ENCODE measurements around the gene PTAFR. TPM values are rescaled to one million over a fixed set of nuclear protein-coding genes. Genes with fewer than 3 reads are reported as not detected.
A peak's percentile ranks its signal among the peaks of the same experiment; 100 is the strongest.

Gene PTAFR
- total RNA-seq, 2 donors from 2014 or later: 0.58 to 0.77 TPM

DNA sequence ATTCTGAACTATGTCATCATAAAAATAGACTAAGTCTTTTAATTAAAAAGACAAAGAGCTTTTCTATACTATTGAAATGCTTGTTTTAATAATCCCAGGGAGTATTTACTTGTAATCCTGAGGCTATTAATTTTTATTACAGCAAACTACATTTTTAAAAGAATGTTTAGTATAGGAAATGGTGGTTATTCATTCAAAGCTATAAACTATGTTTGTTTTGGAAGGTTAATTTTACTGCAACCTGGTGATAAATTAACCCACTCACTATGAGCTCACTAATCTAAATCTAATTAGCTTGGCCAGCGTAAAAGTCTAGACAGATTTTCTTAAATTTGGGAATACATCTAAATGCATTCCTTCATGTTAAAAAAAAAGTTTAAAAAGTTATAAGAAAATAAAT lies 74.3 kb downstream of the PTAFR start:
- TF ChIP-seq, protein P1, sequence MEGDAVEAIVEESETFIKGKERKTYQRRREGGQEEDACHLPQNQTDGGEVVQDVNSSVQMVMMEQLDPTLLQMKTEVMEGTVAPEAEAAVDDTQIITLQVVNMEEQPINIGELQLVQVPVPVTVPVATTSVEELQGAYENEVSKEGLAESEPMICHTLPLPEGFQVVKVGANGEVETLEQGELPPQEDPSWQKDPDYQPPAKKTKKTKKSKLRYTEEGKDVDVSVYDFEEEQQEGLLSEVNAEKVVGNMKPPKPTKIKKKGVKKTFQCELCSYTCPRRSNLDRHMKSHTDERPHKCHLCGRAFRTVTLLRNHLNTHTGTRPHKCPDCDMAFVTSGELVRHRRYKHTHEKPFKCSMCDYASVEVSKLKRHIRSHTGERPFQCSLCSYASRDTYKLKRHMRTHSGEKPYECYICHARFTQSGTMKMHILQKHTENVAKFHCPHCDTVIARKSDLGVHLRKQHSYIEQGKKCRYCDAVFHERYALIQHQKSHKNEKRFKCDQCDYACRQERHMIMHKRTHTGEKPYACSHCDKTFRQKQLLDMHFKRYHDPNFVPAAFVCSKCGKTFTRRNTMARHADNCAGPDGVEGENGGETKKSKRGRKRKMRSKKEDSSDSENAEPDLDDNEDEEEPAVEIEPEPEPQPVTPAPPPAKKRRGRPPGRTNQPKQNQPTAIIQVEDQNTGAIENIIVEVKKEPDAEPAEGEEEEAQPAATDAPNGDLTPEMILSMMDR (conservative IDR thresholded peaks at IDR 0.05): no peak
- Mint-ChIP-seq H3K4me3 (no peak overlapping the region), H3K36me3 (ENCODE audit: low read depth) (no peaks in the 10 kb centered on the region), H3K9me3 (no peaks in the 10 kb centered on the region), H3K27ac (no peak overlapping the region), H3K27me3 (ENCODE audit: insufficient read depth) (no peaks in the 10 kb centered on the region), H3K4me1 (peaks cover 8% of the 10 kb centered on the region)
- DNase-seq: no peak
- WGBS, 2 experiments (ENCODE audit: insufficient coverage in 1 of 2, insufficient read length in 1 of 2): 100% methylated on average over 1 of the region's 1 CpG; no CpG with 5 or more reads in 1 of the 2 experiments
- H3K9me3 ChIP-seq (ENCODE audit: control insufficient read depth, low read length): no peaks in the 10 kb centered on the region
- H3K4me3 ChIP-seq (ENCODE audit: low read length): no peak overlapping the region
- no peaks in the 10 kb centered on the region for H3K27me3 ChIP-seq (ENCODE audit: control insufficient read depth, insufficient read depth, low read length, poor library complexity, severe bottlenecking)
- no peaks in the 10 kb centered on the region for H3K4me1 ChIP-seq (ENCODE audit: control insufficient read depth, insufficient read depth, low read length)
- H3K27ac ChIP-seq (ENCODE audit: low read depth, low read length): no peak overlapping the region
- no peaks in the 10 kb centered on the region for H3K36me3 ChIP-seq (ENCODE audit: control insufficient read depth, insufficient read depth, low read length)
- H3K9ac ChIP-seq (ENCODE audit: extremely low read depth, low read length, poor library complexity, severe bottlenecking): no peak overlapping the region

DNA sequence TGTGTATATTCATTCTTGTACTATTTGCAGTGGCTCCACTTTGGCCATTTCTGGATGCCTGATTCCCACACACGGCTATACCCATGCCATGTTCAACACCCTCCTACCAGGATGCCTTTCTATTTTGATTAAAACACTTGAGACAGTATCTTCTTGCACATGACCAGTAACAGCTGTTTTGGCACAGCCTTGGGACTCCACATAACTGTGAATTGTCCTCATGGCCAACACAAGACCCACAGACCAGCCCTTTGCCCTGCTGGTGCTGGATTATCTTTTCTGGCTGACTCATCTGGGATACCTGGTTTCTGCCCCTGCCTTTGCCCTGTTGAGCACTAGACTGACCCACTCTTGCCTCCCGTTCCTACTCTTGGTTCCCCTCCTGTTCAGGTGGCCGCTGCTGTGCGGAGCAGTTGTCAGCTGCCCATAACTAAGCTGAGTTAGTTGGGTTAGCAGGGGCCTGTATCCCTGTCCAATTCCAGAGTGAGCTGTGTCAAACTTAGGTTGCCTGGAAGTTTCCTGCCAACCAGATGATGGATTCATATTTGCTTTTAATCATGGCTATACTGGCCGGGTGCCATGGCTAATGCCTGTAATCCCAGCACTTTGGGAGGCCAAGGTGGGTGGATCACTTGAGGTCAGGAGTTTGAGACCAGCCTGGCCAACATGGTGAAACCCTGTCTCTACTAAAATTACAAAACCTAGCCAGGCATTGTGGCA lies 77.3 kb downstream of the PTAFR start:
- Histone ChIP-seq H3K9me3 (ENCODE audit: control insufficient read depth, low read length) (no peaks in the 10 kb centered on the region), H3K4me3 (ENCODE audit: low read length) (no peak overlapping the region), H3K27me3 (ENCODE audit: control insufficient read depth, insufficient read depth, low read length, poor library complexity, severe bottlenecking) (no peaks in the 10 kb centered on the region), H3K9ac (ENCODE audit: extremely low read depth, low read length, poor library complexity, severe bottlenecking) (no peak overlapping the region), H3K4me1 (ENCODE audit: control insufficient read depth, insufficient read depth, low read length) (no peaks in the 10 kb centered on the region), H3K36me3 (ENCODE audit: control insufficient read depth, insufficient read depth, low read length) (no peaks in the 10 kb centered on the region), H3K27ac (ENCODE audit: low read depth, low read length) (no peak overlapping the region)
- Mint-ChIP-seq H3K36me3 (ENCODE audit: low read depth) (no peaks in the 10 kb centered on the region), H3K9me3 (no peaks in the 10 kb centered on the region), H3K27me3 (ENCODE audit: insufficient read depth) (peaks cover 3% of the 10 kb centered on the region), H3K27ac (no peak overlapping the region), H3K4me3 (no peak overlapping the region), H3K4me1 (no peaks in the 10 kb centered on the region)
- DNase-seq: peak; percentile 36
- WGBS, 2 experiments (ENCODE audit: insufficient coverage in 1 of 2, insufficient read length in 1 of 2): 91 to 97% methylated on average over 4 to 5 of the region's 5 CpGs
- TF ChIP-seq, protein P1 (conservative IDR thresholded peaks at IDR 0.05): no peak

Other genes starting within 250 kb of the PTAFR start
- gene SMPDL3B, start 241.7 kb downstream of the PTAFR start, total RNA-seq: 10 to 100 TPM; 10.1 to 11.8 TPM
- gene XKR8, start 216.7 kb downstream of the PTAFR start, total RNA-seq: 10 to 100 TPM; 17.5 to 17.7 TPM
- 10 to 100 TPM; 29.3 to 32.8 TPM for gene EYA3, start 88.1 kb downstream of the PTAFR start, total RNA-seq
- 100 to 1,000 TPM; 122 to 144 TPM for gene DNAJC8, start 56.3 kb upstream of the PTAFR start, total RNA-seq
- 100 to 1,000 TPM; 182 to 222 TPM for gene ATP5IF1, start 59.4 kb upstream of the PTAFR start, total RNA-seq
- gene SESN2, start 82.8 kb upstream of the PTAFR start, total RNA-seq: 10 to 100 TPM; 12.3 to 15.2 TPM
- gene MED18, start 152.3 kb upstream of the PTAFR start, total RNA-seq: 10 to 100 TPM; 15.5 to 18.4 TPM
- 10 to 100 TPM; 49.9 to 65.0 TPM for gene PHACTR4, start 193.1 kb upstream of the PTAFR start, total RNA-seq

All from endodermal cell (in vitro differentiated cells).